GM15510 (cell line): ENCODE results near the gene SEPTIN2.

Source experiments
- POLR2A ChIP-seq: IDR thresholded peaks from 3 replicates; pipeline ENCODE4 v1.6.1; 2011; ENCODE audit warnings: borderline replicate concordance; ENCODE audit not compliant: insufficient read length; ENCODE audit errors: extremely low read depth

Gene SEPTIN2

GRCh38 chr2:241321886-241322285, 6.2 kb downstream of the SEPTIN2 start:
- no peak for TF ChIP-seq POLR2A

DNA sequence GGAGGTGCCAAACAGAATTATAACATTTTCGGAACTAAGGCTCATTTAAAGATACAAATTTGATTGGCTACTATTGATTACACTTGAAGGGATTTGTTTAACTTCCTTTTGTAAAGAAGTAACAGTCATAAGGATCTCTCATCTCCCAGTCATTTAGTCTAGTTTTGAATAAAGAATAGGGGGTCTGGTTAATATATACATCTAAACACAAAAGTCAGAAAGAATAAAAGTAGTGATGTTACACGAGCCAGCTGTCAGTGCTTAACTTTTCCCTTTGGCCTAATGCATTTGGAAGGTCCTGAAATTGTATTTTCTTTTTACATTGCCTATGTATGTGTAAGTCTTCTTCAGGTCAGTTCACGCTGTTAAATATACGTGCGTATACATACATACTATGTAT, 8.1 kb downstream of the SEPTIN2 start:
- no peak for TF ChIP-seq POLR2A

- no peak for TF ChIP-seq POLR2A
Measured at GRCh38 chr2:241324775-241325174, 9.1 kb downstream of the SEPTIN2 start.

DNA sequence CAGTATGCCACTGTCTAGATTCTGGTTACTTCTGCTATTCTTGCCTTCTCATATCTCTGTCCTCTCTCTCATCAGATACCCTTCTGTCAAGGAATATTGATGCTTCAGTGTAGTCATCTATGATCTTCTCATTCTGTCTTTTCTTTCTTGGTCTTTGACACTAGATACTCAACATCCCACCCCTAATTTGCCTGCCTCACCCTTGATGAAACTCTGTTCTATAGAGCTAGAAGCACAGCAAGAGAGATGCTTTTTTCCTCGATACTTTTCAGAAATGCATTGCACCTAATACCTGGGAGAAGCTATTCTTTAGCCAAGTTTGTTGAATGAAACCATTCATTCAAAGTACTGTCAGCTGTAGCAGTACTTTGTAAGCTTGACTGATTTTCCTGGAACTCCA, 9.5 kb downstream of the SEPTIN2 start:
- no peak for TF ChIP-seq POLR2A

DNA sequence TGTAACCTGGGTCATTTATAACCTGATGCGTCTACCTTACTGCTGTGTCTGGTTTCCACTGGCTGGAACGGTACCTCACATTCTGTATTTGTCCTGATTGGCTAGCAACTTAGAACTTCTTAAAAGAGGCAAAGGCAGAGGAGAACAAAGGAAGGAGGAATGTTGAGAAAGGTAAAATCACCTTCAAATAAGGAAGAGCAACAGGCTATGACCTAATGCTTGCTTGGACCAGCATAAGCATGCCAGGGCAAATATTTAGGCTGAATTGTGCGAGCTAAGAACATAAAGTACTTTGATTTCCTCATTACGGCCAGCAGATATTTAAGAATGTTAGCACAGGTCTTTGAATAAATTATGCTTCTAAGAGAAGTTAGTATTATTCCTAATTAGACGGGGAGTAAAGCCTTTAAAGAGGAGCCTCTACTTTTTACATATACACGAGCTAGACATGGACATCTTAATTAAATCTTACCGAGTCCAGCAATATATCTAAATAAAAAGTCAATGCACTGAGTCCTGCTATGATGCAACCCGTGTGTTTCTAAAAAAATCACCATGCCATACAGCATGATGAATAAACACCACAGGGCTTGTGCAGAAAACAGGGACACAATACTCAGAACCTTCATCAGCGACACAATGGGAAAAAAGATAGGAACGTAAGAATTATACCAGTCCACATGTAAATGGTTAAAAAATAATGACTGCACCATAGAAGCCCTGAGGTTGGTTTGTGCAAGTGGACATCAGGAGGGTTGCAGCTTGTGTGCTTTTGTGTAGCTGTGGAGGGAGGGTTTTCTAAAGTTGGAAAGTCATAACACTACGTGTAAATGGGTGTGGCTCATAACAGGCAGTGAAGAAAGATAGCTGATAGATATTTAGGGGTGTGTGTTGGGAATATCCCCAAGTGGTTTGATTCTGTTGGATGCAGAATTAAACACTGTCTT, 14.2 kb downstream of the SEPTIN2 start:
- no peak for TF ChIP-seq POLR2A

DNA sequence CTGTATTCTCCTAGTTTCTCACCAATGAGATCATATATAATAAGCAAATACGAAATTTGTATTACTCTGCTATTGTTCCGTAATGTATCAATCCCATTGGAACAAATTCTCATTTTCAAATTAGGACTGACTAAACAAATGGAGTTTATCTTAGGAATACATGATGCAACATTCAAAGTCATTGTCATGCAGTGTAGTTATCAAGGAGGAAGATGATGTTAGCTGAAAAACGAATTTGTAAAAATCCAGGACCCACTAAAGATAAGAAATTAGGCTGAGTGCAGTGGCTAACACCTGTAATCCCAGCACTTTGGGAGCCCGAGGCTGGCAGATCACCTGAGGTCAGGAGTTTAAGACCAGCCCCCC, 14.9 kb downstream of the SEPTIN2 start:
- TF ChIP-seq POLR2A = no peak

DNA sequence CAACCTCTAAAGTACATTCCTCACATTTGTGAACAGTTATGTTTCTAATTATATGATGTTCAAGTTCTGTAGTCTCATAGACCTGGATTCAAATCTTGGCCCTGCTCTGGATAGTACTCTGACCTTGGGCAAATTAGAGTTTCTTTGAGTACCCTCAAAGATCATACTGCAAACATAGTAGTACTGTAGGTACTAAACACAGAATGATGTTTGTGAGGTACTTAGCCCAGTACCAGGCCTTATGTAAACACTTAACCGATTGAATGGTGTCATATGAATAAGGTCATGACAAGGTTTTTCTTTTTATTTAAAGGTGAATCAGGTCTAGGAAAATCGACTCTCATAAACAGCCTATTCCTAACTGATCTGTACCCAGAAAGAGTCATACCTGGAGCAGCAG, 19.1 kb downstream of the SEPTIN2 start:
- TF ChIP-seq POLR2A = no peak

- no peak for TF ChIP-seq POLR2A
Measured at GRCh38 chr2:241339839-241340630, 24.3 kb downstream of the SEPTIN2 start.

DNA sequence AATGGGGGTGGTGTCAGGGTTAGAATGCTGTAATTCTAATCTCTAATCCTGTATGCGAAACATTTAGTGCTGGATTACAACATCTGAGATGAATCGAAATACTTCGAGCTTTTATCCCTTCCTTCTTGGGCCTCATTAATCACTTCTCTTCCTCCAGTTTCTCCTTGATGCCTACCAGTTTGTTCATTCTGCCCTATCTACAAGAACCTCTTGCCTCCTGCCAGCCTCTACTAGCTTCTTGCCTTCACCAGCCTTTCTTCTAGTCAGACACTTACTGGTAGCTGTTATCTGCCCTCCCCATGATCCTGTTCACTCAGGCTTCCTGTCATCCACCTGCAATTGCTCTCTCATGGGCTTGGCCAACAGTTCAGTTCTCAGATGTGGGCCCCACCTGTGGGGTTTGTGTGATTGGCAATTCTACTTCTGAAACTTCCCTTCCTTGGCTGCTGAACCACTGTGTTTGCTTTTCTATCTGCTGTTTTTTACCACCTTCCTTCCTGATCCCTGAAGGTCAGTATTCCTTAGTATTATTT, 25.0 kb downstream of the SEPTIN2 start:
- TF ChIP-seq POLR2A = no peak

GRCh38 chr2:241344925-241345651, 29.4 kb downstream of the SEPTIN2 start:
- no peak for TF ChIP-seq POLR2A

DNA sequence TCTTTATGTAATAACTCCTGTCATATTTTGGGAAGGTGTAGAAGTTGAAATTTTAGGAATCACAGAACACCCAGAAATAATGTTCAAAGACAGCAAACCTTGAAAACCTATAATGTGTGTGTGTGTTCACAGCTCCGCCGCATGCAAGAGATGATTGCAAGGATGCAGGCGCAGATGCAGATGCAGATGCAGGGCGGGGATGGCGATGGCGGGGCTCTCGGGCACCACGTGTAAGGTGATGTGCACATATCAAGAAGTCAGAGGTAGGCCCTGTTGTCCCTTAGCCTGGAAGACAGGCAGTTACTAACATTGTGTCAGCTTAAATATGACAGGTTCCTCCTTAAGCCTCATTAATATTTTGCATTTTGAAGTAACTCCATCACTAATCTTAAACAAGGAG, 34.2 kb downstream of the SEPTIN2 start:
- TF ChIP-seq POLR2A = no peak

DNA sequence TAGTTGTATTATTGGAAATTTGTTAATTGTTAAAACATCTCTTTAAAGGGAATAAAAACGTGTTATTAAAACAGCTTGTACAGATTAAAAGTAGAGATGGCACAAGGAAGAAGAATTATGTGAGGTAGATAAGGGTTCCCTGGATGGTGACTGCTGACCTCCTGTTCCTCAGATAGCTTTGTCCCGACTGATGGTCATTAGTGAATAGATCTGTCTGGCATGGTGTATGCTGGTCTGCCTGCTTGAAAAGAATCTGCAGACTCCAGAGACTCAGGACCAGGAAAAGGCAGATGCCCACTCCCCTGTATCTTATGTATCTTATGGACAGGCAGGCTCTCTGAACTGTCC, 34.8 kb downstream of the SEPTIN2 start:
- TF ChIP-seq POLR2A = no peak

DNA sequence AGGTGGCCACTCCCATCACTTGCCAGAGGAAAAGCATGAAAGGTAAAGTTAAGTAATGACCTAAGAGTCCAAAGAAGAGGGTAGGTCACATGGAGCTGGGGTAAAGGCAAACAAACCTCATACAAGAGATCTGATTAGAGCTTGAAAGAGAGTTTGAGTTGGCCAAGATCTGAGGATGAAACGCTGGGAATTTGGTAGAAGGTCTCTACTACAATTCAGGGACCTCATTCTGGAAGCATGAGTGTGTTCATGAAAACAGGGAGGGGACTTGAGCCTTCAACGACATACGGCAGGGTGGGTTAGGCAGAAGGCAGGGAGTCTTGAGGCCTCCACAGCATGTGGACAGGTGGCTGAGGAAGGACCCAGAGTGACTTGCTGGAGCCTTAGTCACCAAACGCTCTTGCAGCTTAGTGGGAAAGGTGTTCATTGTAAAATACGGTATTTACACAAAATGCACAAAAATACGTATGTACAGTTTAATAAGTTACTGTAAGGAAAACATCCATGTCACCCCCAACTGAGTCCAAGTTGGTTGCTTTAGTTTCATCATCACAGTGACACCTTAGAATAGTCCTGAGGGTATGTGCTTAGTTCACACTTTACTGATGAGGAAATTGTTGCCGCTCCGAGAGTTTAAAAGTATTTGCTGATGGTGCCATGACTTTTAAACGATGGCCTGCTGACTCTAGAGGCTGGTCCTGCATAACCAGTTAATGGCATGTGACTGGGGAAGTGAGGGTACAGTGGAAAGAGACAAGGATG, 35.3 kb downstream of the SEPTIN2 start:
- no peak for TF ChIP-seq POLR2A

DNA sequence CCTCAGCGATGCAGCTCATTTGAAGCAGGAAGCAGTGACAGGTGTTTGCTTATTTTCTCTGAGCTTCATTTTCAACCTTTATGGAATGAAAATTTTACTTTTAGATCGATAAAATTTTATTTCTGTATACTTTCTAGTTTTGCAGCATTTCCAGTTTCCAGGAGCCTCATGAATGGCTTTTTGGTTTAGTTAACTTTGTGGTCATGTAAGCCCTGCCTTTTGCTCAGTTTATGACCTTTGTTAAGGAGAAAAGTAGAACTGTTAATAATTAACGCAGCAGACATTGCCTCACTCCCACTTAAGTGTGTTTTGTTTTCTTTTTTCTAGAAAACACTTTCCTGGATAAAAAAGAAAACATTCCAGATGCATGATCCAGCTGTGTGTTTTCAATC, 35.9 kb downstream of the SEPTIN2 start:
- no peak for TF ChIP-seq POLR2A
